ENCODE measurements around the gene EXT2.

DNA sequence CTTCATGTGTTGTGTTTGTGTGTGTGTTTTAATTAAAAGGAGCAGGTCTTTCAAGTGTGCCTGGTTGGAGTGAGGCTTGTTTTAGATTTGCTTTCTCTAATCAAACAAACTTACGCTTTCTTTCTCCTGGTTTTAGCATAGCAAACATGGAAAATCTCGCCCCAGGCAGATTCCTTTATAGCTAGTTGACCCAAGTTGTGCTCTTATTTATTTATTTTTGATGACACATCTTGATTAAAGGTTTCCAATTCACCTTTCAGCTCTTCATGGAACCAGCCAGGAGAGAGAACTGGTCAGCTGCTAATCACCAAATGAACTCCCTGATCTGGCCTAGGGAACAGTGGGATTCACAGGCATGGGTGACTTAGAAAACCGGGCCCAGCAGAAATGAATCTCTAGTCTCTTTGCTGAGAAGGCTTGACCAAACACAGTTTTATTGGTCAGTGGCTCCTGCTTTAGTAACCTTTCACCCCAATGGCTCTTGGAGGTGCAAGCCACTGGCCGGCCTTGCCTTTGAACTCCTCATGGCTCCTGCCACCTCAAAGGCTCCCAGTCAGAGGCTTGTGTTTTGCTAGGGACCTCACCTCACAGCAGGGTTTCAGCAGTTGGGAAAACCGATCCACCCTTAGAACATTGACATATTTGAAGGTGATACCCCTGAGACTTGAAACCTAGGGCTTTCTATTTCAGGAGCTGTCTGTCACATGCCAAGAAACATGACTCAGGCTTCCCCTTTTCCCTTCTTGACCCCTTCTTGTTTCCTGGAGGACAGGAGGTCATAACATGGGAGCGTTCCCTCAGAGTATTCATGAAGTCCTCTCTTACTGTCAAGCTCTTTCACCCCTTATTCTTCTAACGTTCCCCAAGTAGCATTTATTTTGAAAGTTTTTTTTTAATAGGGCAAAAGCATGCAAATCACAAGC is 48.8 kb downstream of the EXT2 start:
- TF ChIP-seq, protein P1, sequence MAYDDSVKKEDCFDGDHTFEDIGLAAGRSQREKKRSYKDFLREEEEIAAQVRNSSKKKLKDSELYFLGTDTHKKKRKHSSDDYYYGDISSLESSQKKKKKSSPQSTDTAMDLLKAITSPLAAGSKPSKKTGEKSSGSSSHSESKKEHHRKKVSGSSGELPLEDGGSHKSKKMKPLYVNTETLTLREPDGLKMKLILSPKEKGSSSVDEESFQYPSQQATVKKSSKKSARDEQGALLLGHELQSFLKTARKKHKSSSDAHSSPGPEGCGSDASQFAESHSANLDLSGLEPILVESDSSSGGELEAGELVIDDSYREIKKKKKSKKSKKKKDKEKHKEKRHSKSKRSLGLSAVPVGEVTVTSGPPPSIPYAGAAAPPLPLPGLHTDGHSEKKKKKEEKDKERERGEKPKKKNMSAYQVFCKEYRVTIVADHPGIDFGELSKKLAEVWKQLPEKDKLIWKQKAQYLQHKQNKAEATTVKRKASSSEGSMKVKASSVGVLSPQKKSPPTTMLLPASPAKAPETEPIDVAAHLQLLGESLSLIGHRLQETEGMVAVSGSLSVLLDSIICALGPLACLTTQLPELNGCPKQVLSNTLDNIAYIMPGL (CRISPR knock-in tag; IDR thresholded peaks at IDR 0.05), result no peak
- TF ChIP-seq FOXJ3 (CRISPR knock-in tag; IDR thresholded peaks at IDR 0.05; ENCODE audit: borderline replicate concordance), result no peak
- no peak for TF ChIP-seq NR2C2 (CRISPR knock-in tag; IDR thresholded peaks at IDR 0.05)
- TF ChIP-seq, protein P2, sequence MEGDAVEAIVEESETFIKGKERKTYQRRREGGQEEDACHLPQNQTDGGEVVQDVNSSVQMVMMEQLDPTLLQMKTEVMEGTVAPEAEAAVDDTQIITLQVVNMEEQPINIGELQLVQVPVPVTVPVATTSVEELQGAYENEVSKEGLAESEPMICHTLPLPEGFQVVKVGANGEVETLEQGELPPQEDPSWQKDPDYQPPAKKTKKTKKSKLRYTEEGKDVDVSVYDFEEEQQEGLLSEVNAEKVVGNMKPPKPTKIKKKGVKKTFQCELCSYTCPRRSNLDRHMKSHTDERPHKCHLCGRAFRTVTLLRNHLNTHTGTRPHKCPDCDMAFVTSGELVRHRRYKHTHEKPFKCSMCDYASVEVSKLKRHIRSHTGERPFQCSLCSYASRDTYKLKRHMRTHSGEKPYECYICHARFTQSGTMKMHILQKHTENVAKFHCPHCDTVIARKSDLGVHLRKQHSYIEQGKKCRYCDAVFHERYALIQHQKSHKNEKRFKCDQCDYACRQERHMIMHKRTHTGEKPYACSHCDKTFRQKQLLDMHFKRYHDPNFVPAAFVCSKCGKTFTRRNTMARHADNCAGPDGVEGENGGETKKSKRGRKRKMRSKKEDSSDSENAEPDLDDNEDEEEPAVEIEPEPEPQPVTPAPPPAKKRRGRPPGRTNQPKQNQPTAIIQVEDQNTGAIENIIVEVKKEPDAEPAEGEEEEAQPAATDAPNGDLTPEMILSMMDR (IDR thresholded peaks at IDR 0.05), result no peak
- TF ChIP-seq, protein P3, sequence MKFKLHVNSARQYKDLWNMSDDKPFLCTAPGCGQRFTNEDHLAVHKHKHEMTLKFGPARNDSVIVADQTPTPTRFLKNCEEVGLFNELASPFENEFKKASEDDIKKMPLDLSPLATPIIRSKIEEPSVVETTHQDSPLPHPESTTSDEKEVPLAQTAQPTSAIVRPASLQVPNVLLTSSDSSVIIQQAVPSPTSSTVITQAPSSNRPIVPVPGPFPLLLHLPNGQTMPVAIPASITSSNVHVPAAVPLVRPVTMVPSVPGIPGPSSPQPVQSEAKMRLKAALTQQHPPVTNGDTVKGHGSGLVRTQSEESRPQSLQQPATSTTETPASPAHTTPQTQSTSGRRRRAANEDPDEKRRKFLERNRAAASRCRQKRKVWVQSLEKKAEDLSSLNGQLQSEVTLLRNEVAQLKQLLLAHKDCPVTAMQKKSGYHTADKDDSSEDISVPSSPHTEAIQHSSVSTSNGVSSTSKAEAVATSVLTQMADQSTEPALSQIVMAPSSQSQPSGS (CRISPR knock-in tag; IDR thresholded peaks at IDR 0.05; ENCODE audit: borderline replicate concordance, low read depth), result no peak
- TF ChIP-seq, protein P4, sequence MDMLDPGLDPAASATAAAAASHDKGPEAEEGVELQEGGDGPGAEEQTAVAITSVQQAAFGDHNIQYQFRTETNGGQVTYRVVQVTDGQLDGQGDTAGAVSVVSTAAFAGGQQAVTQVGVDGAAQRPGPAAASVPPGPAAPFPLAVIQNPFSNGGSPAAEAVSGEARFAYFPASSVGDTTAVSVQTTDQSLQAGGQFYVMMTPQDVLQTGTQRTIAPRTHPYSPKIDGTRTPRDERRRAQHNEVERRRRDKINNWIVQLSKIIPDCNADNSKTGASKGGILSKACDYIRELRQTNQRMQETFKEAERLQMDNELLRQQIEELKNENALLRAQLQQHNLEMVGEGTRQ (CRISPR knock-in tag; IDR thresholded peaks at IDR 0.05), result no peak
- no peak for TF ChIP-seq CREB1 (CRISPR knock-in tag; IDR thresholded peaks at IDR 0.05)
- TF ChIP-seq, protein P5, sequence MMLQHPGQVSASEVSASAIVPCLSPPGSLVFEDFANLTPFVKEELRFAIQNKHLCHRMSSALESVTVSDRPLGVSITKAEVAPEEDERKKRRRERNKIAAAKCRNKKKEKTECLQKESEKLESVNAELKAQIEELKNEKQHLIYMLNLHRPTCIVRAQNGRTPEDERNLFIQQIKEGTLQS (CRISPR knock-in tag; conservative IDR thresholded peaks at IDR 0.05), result no peak

Measured in WTC11 (cell line).